GM18907 (cell line): ENCODE data around the gene OSBPL6.

ENCODE experiments used
- ATAC-seq: cut with Tn5 transposase; IDR thresholded peaks from one replicate; pipeline ENCODE4 v1.9.1; 2021; ENCODE audit warnings: mild to moderate bottlenecking, moderate library complexity; ENCODE audit not compliant: unreplicated experiment

Gene OSBPL6

GRCh38 chr2:178237488-178238153 is 43.3 kb downstream of the OSBPL6 start:
- no peak for ATAC-seq

DNA sequence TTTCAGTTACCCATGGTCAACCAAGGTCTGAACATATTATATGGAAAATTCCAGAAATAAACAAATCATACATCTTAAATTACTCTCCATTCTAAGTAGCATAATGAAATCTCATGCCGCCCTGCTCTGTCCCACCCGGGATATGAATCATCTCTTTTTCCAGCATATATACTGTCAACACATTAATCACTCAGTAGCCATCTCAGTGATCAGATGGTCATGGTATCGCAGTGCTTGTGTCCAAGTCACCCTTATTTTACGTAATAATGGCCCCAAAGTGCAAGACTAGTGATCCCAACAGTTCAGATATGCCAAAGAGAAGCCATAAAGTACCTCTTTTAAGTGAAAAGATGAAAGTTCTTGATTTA is 43.8 kb downstream of the OSBPL6 start:
- ATAC-seq: no peak

GRCh38 chr2:178238750-178239149 is 44.4 kb downstream of the OSBPL6 start:
- no peak for ATAC-seq

- no peak for ATAC-seq
These were observed 47.7 kb downstream of the OSBPL6 start for GRCh38 chr2:178241844-178242551.

- ATAC-seq: no peak
These were observed 48.2 kb downstream of the OSBPL6 start for GRCh38 chr2:178242552-178242883.

DNA sequence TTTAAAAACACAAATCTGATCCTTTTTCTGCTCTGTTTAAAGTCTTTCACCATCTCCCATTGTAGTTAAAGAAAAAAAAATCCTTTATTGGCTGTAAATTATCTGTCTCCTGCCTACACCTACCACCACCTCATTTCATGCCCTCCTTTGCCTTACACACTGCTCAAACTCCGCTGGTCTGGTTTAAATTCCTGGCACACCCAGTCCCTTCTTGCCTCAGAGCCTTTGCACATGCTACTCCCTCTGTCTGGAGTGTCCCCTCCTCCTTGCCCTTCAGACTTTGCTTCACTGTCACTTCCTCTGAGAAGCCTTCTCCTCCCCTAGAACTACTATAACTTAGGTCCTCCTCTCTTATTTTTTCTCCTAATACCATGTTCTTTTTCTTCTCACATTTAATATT is 49.6 kb downstream of the OSBPL6 start:
- ATAC-seq: no peak

DNA sequence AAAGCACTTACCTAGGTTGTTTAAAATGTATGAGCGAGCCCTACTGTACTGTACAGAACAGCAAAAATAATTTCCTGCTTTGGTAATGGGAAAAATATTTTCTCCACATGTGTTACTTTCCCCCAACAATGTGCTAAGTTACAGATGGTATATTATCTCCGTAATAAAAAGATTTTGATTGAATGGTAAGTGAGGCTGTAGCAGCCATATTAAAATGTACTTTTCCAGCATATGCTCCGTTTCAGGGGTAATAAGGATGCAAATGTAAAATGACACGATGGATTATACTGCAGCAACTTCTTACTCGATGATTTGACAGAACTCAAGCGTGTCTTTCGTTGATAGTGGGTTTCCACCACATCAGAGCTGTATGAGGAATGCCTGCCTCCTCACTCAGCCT is 50.5 kb downstream of the OSBPL6 start:
- ATAC-seq: no peak

GRCh38 chr2:178246696-178247095 is 52.4 kb downstream of the OSBPL6 start:
- ATAC-seq: no peak

GRCh38 chr2:178247250-178247649 is 52.9 kb downstream of the OSBPL6 start:
- ATAC-seq: no peak

DNA sequence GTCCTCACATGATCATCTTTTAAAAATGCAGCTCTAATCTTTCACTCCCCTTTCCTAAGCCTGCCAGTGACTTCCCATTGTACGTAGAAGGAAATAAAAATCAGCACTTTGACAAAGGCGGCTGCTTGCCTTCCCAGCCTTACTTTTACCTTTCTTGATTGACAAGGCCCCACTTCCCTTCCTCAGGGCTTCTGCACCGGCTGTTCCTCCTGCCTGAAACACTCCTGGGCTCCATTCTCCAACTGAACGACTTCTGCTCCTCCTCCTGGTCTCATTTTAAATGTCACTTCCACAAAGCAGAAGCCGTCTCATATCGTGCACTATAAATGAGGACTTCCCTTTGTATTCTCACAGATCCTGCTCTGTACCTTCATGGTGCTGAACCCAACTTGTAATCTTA is 56.1 kb downstream of the OSBPL6 start:
- ATAC-seq: no peak

- ATAC-seq: no peak
These were observed 57.0 kb downstream of the OSBPL6 start for GRCh38 chr2:178251151-178251955.

DNA sequence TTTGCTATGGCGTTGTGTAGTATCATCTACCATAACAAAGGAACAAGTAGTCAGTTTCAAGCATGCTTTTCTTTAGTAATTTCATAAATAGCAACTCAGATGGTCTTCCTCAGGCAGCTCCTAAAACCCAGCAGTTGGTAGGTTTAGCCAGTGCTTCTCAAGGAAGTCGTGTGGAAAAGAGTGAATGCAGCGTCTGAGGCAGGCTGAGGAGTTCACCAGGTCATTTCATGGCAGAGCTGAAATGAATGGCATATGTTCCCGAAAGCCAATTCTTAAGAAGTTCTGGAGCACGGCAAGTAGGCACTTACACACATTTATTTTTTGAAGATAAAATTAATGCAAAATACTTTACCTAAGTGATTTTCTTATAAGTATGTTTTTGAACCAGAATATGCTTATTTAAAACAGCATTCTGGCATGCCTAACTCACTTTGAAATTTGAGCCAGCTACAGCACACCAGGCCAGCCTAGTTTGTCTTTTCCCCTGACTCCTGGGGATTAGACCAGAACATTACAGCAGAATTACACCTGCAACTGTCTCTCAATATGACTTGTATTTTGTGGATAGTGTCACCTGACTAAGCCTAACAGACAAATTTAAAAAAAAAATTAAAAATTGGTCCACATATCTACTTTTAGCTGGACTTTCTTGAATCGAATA is 62.2 kb downstream of the OSBPL6 start:
- ATAC-seq: no peak

DNA sequence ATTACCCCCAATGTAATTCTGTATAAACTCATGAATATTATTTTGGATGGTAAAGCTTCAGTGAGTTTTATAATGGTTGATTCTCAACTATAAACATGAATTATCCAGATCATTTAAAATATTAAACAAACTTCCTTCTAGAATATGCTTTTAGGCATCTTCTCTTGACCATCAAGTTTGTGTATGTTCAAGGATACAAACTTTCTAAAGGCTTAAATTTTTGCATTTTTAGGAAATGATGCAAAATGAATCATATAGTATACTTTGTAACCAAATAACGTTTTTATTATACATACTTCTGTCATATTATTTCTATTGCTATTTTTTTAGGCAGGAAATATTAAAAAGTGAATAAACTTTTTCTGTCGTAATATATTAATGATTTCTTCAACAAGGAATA is 62.8 kb downstream of the OSBPL6 start:
- no peak for ATAC-seq

- ATAC-seq: no peak
These were observed 64.6 kb downstream of the OSBPL6 start for GRCh38 chr2:178258916-178259315.

GRCh38 chr2:178263159-178263860 is 69.0 kb downstream of the OSBPL6 start:
- ATAC-seq: no peak

DNA sequence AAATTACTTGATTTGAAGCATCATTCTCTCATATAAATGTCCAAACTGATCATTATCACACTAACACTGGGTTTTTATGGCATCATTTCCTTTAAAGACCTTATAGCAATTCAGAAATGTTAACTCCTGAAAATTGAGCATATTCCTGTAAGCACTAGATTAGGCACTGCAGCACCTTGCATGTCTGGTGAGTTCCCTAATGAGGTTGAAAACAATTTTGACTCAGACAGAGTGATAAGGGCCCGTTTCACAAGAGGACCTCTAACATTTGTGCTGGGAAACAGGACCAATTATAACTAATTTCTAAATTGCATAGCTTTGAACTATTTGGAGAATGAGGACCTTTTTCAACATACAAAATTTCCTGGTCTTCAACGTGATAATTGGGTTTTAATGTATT is 69.9 kb downstream of the OSBPL6 start:
- no peak for ATAC-seq

GRCh38 chr2:178265851-178266250 is 71.5 kb downstream of the OSBPL6 start:
- ATAC-seq: no peak

DNA sequence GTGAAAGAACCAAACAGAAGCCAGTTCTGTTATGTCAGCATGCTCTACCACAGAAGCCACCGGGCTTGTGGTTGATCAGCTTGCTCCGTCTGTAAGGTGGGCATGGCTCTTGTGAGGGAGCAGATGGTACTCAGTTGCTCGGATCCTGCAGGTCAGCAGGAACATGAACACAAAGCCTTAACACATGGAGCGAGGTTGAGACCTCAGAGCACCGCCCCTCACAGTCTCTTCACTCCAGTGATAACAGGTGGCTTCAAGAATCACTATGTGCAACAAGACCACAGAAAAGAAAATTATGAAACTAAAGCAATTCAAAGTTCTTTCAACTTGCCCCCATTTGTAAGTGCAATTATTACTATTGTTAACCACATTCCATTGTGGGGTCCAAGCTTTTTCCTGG is 72.1 kb downstream of the OSBPL6 start:
- no peak for ATAC-seq

- no peak for ATAC-seq
These were observed 73.3 kb downstream of the OSBPL6 start for GRCh38 chr2:178267660-178268059.

DNA sequence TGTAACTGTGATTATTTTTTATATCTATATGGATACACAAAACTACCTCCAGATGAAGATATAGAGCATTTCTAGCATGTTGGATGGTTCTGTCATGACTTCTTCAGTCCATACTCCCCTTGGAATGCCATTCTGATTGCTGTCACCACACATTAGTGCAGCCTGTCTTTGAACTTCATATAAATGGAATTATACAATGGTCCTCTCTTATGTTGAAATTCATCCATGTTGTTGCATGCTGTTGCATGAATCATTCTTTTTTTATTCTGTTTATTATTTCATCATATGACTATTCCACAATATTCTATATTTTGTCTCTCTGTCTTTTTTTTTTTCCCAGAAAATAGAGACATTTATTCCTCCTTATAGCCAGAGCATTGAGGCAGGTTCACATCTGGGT is 74.1 kb downstream of the OSBPL6 start:
- no peak for ATAC-seq
